Measurements from ENCODE around the gene CAVIN1.
"Not testable (repeated sequence)": the region's sequence is repeated elsewhere in the genome, so short reads cannot be mapped to it uniquely, and the experiment has no call there.

The CAVIN1 gene

GRCh38 chr17:42405963-42406495 is 17.0 kb downstream of the CAVIN1 start:
- DNase-seq (ENCODE audit: extremely low read depth in 1 of 2, low read depth in 1 of 2), result peak; percentile 53 to 72

- no peak for DNase-seq (ENCODE audit: extremely low read depth in 1 of 2, low read depth in 1 of 2)
Measured at GRCh38 chr17:42405076-42405475, 18.0 kb downstream of the CAVIN1 start.

- no peak for DNase-seq (ENCODE audit: extremely low read depth in 1 of 2, low read depth in 1 of 2)
Measured at GRCh38 chr17:42404326-42405055, 18.6 kb downstream of the CAVIN1 start.

- no peak for DNase-seq (ENCODE audit: extremely low read depth in 1 of 2, low read depth in 1 of 2)
Measured at GRCh38 chr17:42403150-42403549, 19.9 kb downstream of the CAVIN1 start.

DNA sequence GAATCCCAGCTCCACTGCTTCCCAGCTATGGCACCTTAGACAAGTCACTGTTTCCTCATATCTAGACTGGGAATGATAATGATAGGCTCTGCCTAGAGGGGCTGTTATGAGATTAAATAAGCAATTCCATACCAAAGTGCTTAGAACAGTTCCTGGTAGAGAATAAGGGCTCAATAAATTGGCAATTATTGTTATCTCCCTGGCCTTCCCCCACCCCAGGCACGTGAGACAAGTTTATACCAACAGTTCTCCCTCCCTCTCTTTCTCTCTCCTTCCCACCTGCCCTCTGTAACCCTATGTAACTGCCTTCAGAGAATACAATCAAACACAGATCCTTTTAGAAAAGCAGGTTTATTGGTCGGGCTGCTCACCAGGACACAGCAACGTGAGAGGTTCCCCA is 20.9 kb downstream of the CAVIN1 start:
- no peak for DNase-seq (ENCODE audit: extremely low read depth in 1 of 2, low read depth in 1 of 2)

- DNase-seq (ENCODE audit: extremely low read depth in 1 of 2, low read depth in 1 of 2), result not testable (repeated sequence)
Measured at GRCh38 chr17:42400844-42401375, 22.1 kb downstream of the CAVIN1 start.

GRCh38 chr17:42399948-42400843 is 22.9 kb downstream of the CAVIN1 start:
- DNase-seq (ENCODE audit: extremely low read depth in 1 of 2, low read depth in 1 of 2), result no peak

DNA sequence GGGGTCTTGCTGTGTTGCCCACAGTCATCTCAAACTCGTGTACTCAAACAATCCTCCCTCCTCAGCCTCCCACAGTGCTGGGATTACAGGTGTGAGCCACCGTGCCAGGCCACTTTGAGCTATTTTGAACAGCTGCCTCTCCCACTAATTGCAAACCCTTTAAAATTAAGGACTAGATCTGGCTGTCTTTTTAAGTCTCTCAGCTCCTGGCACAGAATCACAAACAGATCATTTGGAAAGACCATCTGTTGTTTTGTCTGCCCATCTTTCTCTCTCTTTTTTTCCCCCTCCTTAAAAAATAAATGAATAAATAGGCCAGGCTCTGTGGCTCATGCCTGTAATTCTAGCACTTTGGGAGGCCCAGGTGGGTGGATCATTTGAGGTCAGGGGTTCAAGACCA is 23.9 kb downstream of the CAVIN1 start:
- DNase-seq (ENCODE audit: extremely low read depth in 1 of 2, low read depth in 1 of 2), result no peak

- DNase-seq (ENCODE audit: extremely low read depth in 1 of 2, low read depth in 1 of 2), result not testable (repeated sequence)
Measured at GRCh38 chr17:42395601-42396000, 27.5 kb downstream of the CAVIN1 start.

GRCh38 chr17:42394838-42395237 is 28.2 kb downstream of the CAVIN1 start:
- no peak for DNase-seq (ENCODE audit: extremely low read depth in 1 of 2, low read depth in 1 of 2)

GRCh38 chr17:42392692-42393415 is 30.2 kb downstream of the CAVIN1 start:
- no peak for DNase-seq (ENCODE audit: extremely low read depth in 1 of 2, low read depth in 1 of 2)

DNA sequence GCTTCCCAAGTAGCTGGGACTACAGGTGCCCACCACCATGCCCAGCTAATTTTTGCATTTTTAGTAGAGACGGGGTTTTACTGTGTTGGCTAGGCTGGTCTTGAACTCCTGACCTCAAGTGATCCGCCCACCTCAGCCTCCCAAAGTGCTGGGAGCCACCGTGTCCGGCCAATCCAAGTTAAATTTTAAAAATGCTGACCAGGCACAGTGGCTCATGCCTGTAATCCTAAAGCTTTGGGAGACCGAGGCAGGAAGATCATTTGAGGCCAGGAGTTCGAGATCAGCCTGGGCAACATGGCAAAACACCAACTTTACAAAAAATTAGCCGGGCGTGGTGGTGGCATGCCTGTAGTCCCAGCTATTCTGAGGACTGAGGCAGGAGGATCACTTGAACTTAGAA is 31.6 kb downstream of the CAVIN1 start:
- DNase-seq (ENCODE audit: extremely low read depth in 1 of 2, low read depth in 1 of 2), result not testable (repeated sequence)

- DNase-seq (ENCODE audit: extremely low read depth in 1 of 2, low read depth in 1 of 2), result no peak
Measured at GRCh38 chr17:42389899-42390298, 33.2 kb downstream of the CAVIN1 start.

DNA sequence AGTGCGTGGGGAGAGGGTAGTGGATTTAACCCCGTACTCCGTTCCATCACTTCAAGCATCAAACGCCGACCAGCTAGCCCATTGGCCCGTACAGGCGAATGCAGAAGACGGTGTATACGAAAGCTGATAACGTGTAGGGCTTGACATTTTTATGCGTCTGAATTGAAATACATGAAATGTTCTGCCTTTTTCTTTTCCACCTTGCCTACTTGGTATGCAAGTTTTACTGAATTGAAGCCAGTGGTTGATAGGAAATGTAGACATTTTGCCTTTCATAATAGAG is 34.0 kb downstream of the CAVIN1 start:
- DNase-seq (ENCODE audit: extremely low read depth in 1 of 2, low read depth in 1 of 2), result peak in 1 of 2 donors; percentile 17

- peak; percentile 100 for DNase-seq (ENCODE audit: extremely low read depth in 1 of 2, low read depth in 1 of 2)
Measured at GRCh38 chr17:42388381-42389134, 34.5 kb downstream of the CAVIN1 start, which contains the start of gene STAT3. TSS of gene STAT3 (minus strand) at chr17:42388442. CDS start at chr17:42348516, 39,926 bp downstream.

DNA sequence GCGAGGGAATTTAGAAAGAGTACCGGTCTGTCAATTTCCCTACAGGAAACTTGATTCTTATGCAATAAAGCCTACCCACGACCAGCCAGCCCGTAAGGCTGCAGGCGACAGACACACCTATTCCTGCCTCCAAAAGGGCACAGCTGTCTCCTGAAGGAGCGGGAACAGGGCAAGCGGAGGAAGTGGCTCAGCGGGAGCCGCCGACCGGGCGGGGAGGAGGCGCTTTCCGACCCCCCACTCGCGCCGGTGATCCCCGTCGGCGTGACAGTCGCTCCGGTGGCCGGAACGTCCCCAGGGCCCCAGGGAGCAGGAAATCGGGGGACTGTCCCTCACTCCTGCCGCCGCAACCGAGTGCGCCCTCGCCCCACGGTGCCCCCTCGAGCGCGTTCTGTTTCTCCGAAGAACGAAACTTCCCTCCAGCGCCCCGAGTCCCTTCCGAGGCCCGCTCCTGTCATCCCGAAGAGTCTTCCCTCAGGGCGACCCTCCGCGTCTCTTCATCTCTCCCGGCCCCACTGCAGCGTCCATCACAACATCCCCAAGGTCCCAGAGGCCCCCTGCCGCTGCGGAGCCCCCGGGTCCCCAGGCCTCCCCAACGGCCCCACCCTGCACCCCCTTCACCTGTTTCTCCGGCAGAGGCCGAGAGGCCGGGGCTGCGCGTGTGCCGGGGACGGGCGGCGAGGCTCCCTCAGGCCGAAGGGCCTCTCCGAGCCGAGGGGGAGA is 35.2 kb downstream of the CAVIN1 start:
- peak in 1 of 2 donors; percentile 11 for DNase-seq (ENCODE audit: extremely low read depth in 1 of 2, low read depth in 1 of 2)

GRCh38 chr17:42386777-42387657 is 36.0 kb downstream of the CAVIN1 start:
- no peak for DNase-seq (ENCODE audit: extremely low read depth in 1 of 2, low read depth in 1 of 2)

- DNase-seq (ENCODE audit: extremely low read depth in 1 of 2, low read depth in 1 of 2), result no peak
Measured at GRCh38 chr17:42381898-42382297, 41.2 kb downstream of the CAVIN1 start.

DNA sequence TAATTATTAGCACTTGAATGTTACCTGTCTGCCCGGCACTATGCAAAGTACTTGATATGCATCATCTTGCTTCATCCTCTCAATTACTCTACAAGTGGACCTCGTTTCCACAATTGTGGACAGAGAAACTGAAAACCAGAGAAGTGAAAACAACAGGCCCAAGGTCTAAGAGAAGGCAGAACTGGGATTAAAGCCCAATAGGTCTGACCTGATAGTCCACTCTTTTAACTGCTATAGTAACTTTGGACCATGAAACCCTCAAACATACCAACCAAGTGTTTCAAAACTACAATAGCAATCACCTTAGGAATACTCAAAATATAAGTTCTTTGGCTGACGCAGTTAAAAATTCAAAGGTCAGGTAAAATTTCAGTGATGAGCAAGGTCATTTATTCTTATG is 42.1 kb downstream of the CAVIN1 start:
- DNase-seq (ENCODE audit: extremely low read depth in 1 of 2, low read depth in 1 of 2), result no peak
